Activated effector memory CD4-positive, alpha-beta T cell treated with anti-CD3 and anti-CD28 coated beads, Interleukin-2, amount 50 U/mL, for 16 hours (primary cell): Measurements from ENCODE around the gene MALAT1.
A peak's percentile ranks its signal among the peaks of the same experiment; 100 is the strongest.
"Not testable (repeated sequence)": the region's sequence is repeated elsewhere in the genome, so short reads cannot be mapped to it uniquely, and the experiment has no call there.

Experiments
- DNase-seq: peaks from one replicate; pipeline ENCODE4 v3.0.0-alpha.2; 2020

MALAT1 gene

DNA sequence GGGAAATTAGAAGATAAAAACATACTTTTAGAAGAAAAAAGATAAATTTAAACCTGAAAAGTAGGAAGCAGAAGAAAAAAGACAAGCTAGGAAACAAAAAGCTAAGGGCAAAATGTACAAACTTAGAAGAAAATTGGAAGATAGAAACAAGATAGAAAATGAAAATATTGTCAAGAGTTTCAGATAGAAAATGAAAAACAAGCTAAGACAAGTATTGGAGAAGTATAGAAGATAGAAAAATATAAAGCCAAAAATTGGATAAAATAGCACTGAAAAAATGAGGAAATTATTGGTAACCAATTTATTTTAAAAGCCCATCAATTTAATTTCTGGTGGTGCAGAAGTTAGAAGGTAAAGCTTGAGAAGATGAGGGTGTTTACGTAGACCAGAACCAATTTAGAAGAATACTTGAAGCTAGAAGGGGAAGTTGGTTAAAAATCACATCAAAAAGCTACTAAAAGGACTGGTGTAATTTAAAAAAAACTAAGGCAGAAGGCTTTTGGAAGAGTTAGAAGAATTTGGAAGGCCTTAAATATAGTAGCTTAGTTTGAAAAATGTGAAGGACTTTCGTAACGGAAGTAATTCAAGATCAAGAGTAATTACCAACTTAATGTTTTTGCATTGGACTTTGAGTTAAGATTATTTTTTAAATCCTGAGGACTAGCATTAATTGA, 1.0 kb downstream of the MALAT1 start:
- DNase-seq, result no peak

GRCh38 chr11:65500387-65501185, 1.7 kb downstream of the MALAT1 start:
- DNase-seq, result peak; percentile 77

DNA sequence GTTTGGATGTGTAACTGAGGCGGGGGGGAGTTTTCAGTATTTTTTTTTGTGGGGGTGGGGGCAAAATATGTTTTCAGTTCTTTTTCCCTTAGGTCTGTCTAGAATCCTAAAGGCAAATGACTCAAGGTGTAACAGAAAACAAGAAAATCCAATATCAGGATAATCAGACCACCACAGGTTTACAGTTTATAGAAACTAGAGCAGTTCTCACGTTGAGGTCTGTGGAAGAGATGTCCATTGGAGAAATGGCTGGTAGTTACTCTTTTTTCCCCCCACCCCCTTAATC, 2.3 kb downstream of the MALAT1 start:
- no peak for DNase-seq

DNA sequence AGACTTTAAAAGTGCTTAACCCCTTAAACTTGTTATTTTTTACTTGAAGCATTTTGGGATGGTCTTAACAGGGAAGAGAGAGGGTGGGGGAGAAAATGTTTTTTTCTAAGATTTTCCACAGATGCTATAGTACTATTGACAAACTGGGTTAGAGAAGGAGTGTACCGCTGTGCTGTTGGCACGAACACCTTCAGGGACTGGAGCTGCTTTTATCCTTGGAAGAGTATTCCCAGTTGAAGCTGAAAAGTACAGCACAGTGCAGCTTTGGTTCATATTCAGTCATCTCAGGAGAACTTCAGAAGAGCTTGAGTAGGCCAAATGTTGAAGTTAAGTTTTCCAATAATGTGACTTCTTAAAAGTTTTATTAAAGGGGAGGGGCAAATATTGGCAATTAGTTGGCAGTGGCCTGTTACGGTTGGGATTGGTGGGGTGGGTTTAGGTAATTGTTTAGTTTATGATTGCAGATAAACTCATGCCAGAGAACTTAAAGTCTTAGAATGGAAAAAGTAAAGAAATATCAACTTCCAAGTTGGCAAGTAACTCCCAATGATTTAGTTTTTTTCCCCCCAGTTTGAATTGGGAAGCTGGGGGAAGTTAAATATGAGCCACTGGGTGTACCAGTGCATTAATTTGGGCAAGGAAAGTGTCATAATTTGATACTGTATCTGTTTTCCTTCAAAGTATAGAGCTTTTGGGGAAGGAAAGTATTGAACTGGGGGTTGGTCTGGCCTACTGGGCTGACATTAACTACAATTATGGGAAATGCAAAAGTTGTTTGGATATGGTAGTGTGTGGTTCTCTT, 2.8 kb downstream of the MALAT1 start:
- peak; percentile 58 for DNase-seq

GRCh38 chr11:65502274-65502554, 3.4 kb downstream of the MALAT1 start:
- no peak for DNase-seq

DNA sequence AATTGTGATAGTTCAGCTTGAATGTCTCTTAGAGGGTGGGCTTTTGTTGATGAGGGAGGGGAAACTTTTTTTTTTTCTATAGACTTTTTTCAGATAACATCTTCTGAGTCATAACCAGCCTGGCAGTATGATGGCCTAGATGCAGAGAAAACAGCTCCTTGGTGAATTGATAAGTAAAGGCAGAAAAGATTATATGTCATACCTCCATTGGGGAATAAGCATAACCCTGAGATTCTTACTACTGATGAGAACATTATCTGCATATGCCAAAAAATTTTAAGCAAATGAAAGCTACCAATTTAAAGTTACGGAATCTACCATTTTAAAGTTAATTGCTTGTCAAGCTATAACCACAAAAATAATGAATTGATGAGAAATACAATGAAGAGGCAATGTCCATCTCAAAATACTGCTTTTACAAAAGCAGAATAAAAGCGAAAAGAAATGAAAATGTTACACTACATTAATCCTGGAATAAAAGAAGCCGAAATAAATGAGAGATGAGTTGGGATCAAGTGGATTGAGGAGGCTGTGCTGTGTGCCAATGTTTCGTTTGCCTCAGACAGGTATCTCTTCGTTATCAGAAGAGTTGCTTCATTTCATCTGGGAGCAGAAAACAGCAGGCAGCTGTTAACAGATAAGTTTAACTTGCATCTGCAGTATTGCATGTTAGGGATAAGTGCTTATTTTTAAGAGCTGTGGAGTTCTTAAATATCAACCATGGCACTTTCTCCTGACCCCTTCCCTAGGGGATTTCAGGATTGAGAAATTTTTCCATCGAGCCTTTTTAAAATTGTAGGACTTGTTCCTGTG, 3.9 kb downstream of the MALAT1 start:
- DNase-seq, result peak; percentile 61

DNA sequence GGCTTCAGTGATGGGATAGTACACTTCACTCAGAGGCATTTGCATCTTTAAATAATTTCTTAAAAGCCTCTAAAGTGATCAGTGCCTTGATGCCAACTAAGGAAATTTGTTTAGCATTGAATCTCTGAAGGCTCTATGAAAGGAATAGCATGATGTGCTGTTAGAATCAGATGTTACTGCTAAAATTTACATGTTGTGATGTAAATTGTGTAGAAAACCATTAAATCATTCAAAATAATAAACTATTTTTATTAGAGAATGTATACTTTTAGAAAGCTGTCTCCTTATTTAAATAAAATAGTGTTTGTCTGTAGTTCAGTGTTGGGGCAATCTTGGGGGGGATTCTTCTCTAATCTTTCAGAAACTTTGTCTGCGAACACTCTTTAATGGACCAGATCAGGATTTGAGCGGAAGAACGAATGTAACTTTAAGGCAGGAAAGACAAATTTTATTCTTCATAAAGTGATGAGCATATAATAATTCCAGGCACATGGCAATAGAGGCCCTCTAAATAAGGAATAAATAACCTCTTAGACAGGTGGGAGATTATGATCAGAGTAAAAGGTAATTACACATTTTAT, 4.6 kb downstream of the MALAT1 start:
- no peak for DNase-seq

- no peak for DNase-seq
Measured at GRCh38 chr11:65503949-65504673, 5.3 kb downstream of the MALAT1 start.

GRCh38 chr11:65504674-65505465, 6.0 kb downstream of the MALAT1 start:
- DNase-seq, result no peak

DNA sequence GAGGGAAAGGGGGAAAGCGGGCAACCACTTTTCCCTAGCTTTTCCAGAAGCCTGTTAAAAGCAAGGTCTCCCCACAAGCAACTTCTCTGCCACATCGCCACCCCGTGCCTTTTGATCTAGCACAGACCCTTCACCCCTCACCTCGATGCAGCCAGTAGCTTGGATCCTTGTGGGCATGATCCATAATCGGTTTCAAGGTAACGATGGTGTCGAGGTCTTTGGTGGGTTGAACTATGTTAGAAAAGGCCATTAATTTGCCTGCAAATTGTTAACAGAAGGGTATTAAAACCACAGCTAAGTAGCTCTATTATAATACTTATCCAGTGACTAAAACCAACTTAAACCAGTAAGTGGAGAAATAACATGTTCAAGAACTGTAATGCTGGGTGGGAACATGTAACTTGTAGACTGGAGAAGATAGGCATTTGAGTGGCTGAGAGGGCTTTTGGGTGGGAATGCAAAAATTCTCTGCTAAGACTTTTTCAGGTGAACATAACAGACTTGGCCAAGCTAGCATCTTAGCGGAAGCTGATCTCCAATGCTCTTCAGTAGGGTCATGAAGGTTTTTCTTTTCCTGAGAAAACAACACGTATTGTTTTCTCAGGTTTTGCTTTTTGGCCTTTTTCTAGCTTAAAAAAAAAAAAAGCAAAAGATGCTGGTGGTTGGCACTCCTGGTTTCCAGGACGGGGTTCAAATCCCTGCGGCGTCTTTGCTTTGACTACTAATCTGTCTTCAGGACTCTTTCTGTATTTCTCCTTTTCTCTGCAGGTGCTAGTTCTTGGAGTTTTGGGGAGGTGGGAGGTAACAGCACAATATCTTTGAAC, 6.8 kb downstream of the MALAT1 start:
- peak; percentile 72 for DNase-seq

GRCh38 chr11:65506290-65506771, 7.5 kb downstream of the MALAT1 start:
- no peak for DNase-seq

- peak; percentile 78 for DNase-seq
Measured at GRCh38 chr11:65506772-65507505, 8.1 kb downstream of the MALAT1 start.

DNA sequence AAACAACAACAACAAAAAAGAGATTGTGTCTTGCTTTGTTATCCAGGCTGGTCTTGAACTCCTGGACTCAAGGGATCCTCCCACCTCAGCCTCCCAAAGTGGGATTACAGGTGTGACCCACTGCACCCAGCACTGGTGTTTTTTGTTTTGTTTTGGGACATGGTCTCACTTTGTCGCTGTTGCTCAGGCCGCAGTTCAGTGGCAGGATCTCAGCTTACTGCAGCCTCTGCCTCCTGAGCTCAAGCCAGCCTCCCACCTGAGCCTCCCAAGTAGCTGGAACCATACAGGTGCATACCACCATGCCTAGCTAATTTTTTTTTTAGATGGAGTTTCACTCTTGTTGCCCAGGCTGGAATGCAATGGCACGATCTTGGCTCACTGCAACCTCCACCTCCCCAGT, 13.5 kb downstream of the MALAT1 start:
- DNase-seq, result not testable (repeated sequence)

DNA sequence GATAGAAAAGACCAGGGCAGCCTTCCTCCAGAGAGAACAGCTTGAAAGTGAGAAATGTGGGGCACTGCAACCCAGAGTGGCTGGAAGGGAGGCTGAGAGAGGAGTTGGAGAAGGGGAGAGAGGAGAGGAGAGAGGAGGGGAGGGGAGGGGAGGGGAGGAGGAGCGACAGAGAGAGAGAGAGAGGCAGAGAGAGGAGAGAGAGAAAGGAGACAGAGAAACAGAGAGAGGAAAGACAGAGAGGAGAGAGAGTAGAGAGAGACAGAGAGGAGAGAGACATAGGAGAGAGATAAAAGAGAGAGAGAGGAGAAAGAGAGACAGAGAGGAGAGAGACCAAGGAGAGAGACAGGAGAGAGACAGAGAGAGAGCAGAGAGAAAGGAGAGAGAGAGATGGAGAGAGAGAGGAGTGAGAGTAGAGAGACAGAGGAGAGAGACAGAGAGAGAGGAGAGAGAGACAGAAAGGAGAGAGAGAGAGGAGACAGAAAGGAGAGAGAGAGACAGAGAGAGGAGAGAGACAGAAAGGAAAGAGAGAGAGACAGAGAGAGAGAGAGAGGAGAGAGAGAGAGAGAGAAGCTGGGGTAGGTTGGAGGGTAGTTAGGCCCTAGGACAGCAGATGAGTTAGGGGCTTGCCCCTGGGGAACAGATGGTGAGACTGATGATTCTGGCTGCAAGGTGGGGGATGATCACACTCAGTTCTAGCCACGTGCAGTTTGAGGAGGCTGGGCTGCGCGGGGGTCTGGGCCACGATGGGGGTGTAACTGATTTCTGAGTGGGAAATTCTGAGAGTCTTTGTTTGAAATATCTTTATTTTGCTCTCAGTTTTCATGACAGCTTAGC, 17.5 kb downstream of the MALAT1 start:
- no peak for DNase-seq

GRCh38 chr11:65518941-65519549, 20.2 kb downstream of the MALAT1 start:
- DNase-seq, result not testable (repeated sequence)

DNA sequence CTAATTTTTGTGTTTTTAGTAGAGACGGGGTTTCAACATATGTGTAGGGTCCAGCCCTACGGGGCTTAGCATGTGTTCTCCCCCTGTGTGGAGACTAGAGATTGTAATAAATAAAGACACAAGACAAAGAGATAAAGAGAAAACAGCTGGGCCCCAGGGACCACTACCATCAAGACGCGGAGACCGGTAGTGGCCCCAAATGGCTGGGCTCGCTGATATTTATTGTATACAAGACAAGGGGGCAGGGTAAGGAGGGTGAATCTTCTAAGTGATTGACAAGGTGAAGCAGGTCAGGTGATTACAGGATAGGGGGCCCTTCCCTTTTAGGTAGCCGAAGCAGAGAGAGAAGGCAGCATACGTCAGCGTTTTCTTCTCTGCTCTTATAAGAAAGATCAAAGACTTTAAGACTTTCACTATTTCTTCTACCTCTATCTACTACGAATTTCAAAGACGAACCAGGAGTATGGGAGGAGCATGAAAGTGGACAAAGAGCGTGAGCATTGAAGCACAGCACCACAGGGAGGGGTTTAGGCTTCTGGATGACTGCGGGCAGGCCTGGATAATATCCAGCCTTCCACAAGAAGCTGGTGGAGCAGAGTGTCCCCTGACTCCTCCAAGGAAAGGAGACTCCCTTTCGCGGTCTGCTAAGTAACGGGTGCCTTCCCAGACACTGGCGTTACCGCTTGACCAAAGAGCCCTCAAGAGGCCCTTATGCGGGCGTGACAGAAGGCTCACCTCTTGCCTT, 23.1 kb downstream of the MALAT1 start:
- not testable (repeated sequence) for DNase-seq
